Measurements from ENCODE around the gene TOLLIP.

Gene TOLLIP

DNA sequence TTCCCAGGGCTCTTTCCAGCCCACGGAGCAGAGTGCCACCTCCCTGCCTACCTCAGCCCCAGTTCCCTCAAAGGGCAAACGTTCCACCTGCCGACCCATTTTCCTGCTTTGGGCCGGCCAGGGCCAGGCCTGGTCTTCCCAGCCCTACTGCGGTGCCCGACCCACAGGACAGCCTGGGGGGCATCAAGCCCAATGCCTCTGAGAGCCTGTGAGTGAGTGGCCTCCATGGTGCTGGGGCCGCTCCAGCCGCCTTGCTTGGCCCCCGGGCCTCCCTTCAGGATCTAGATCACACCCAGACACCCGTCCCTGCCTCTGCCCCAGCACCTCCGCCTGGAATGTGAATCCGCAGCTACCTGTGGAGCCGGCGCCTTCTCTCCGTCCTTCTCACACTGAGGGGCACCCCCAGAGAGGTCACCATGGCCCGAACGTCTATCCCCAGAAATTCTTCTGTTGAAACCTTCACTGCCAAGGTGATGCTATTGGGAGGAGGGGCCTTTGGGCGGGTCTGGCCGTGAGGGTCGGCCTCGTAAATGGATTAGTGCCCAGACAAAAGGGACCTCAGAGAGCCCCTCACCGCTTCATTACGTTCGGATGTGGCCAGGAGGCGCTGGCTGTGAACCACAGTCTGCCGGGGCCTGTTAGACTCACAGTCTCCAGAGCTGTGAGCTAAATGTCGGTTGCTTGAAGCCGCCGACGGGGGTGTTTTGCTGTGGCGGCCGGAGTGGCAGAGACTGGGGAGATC lies 44.1 kb upstream of the TOLLIP start:
- no peaks in the 10 kb centered on the region for H3K36me3 ChIP-seq (replicated peaks)
- no peak overlapping the region for H3K27ac ChIP-seq
- in situ Hi-C loops (cut with HindIII; ENCODE audit: low pct_ligation_motif_present, low sequenced_read_pairs) = no loop called here
- no peak overlapping the region for H3K4me3 ChIP-seq (ENCODE audit: low read depth, low read length)
- H3K27me3 ChIP-seq (replicated peaks) = no peaks in the 10 kb centered on the region
- no peak for DNase-seq
- TF ChIP-seq CTCF (IDR thresholded peaks at IDR 0.05; ENCODE audit: low read depth, low read length, missing control alignments) = no peak

- Histone ChIP-seq H3K27me3 (replicated peaks) (no peaks in the 10 kb centered on the region), H3K36me3 (replicated peaks) (no peaks in the 10 kb centered on the region), H3K27ac (no peak overlapping the region), H3K4me3 (ENCODE audit: low read depth, low read length) (no peak overlapping the region)
- TF ChIP-seq CTCF (IDR thresholded peaks at IDR 0.05; ENCODE audit: low read depth, low read length, missing control alignments) = no peak
- no peak for DNase-seq
- in situ Hi-C loops (cut with HindIII; ENCODE audit: low pct_ligation_motif_present, low sequenced_read_pairs) = no loop called here
Measured at GRCh38 chr11:1352696-1353382, 43.4 kb upstream of the TOLLIP start.

DNA sequence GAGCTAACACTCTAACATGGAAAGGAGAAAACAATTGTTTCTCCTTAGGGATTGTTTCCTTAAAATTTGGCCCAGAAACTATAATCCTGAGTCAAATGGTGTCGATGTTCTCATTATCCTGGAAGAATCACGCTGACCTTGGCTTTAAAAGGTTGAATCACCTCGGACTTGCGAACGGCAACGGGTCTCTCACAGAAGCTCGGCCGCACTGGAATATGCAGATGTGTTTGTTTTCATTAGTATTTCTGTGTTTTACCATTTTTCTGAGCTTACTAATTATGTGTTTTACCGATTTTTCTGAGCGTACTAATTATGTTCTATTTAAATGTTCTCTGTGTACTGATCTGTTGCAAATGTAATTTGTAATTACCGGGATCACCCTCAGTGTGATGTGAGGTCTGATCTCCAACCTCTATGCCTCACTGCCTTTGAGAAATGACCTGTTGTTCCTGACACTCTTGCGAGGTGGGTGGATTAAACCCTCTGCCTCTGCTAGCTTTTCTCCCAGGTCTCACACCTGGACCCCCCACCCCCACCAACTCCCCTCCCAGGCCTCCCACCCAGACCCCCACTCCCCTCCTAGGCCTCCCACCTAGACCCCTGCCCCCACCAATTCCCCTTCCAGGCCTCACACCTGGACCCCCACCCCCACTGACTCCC lies 42.0 kb upstream of the TOLLIP start:
- Histone ChIP-seq H3K27me3 (replicated peaks) (no peaks in the 10 kb centered on the region), H3K36me3 (replicated peaks) (no peaks in the 10 kb centered on the region), H3K27ac (no peak overlapping the region), H3K4me3 (ENCODE audit: low read depth, low read length) (no peak overlapping the region)
- no peak for TF ChIP-seq CTCF (IDR thresholded peaks at IDR 0.05; ENCODE audit: low read depth, low read length, missing control alignments)
- in situ Hi-C loops (cut with HindIII; ENCODE audit: low pct_ligation_motif_present, low sequenced_read_pairs) = no loop called here
- no peak for DNase-seq

DNA sequence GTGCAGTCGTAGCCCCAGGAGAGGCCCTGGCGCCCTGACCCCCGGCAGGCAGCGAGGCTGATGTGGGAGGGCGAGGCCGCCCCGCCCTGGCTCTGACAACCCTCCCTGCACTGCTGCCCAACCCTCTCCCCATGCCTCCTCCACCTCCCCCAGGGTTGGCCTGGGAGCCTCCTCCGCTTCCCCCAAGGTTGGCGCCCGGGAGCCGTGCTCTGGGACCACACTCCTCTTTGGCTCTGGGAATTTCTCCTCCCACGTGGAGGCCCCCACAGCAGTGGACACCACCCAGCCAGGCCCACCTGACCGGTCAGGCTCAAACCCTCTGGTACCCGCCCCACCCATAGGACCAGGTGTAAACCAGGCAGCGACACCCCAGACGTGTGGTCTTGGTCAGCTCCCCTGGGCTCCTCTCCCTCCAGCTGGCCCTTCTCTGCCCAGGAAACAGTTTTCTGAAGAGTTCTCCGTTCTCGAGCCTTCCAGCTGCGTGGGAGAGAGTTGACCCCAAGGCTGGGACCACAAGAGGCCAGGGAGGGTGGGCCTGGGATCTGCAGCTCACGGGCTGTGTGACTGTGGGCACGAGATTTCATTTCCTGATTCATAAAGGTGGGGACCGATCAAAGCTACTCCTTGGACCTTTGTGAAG lies 40.8 kb upstream of the TOLLIP start:
- no peak overlapping the region for H3K4me3 ChIP-seq (ENCODE audit: low read depth, low read length)
- H3K27me3 ChIP-seq (replicated peaks) = no peaks in the 10 kb centered on the region
- no peak overlapping the region for H3K27ac ChIP-seq
- H3K36me3 ChIP-seq (replicated peaks) = no peaks in the 10 kb centered on the region
- no peak for TF ChIP-seq CTCF (IDR thresholded peaks at IDR 0.05; ENCODE audit: low read depth, low read length, missing control alignments)
- in situ Hi-C loops (cut with HindIII; ENCODE audit: low pct_ligation_motif_present, low sequenced_read_pairs) = no loop called here
- no peak for DNase-seq

DNA sequence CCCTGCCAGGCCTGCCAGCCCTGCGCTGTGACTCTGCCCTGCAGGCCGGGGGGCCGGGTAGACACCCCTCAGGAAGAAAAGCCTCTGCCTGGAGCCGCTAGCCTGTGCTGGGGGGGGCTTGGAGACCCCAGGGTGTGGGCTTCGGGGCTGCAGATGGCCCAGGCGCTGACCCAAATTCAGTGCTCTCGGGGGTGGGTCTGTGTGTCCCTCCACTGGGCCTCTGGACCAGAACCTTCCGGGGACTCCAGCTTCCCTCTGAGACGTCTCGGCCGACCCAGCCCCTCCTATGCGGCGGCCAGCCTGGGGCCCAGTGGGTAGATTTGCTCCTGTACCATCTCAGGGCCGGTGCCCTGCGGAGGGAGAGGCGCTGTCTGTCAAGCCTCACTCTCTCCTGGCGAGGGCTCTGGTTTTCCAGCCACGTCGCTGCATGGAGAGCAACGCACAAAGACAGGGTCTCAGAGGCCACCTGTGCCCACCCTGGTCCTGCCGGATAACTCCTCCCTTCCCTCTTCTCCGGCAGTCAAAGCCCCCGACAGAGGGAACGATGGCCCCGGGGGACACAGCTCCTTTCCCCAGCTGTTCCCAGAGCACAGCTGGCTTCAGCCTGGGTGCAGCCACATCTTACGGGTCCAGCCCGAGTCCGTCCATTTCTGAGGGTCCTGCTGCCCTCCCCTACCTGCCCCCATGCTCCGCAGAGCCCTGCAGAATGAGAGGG lies 40.1 kb upstream of the TOLLIP start:
- in situ Hi-C loops (cut with HindIII; ENCODE audit: low pct_ligation_motif_present, low sequenced_read_pairs) = no loop called here
- Histone ChIP-seq H3K4me3 (ENCODE audit: low read depth, low read length) (no peak overlapping the region), H3K36me3 (replicated peaks) (no peaks in the 10 kb centered on the region), H3K27ac (no peak overlapping the region), H3K27me3 (replicated peaks) (no peaks in the 10 kb centered on the region)
- no peak for TF ChIP-seq CTCF (IDR thresholded peaks at IDR 0.05; ENCODE audit: low read depth, low read length, missing control alignments)
- DNase-seq = no peak

Data from brain microvascular endothelial cell (primary cell).